GM12878 (cell line): Measurements from ENCODE around the gene LRRC10B. TPM values are rescaled to one million over a fixed set of nuclear protein-coding genes. Genes with fewer than 3 reads are reported as not detected.

ENCODE experiments used
- ATAC-seq: fragments of 200-7000 bp; cut with Tn5 transposase; 3 replicates; pipeline ENCODE4 v1.9.1; 2020; ENCODE audit warnings: mild to moderate bottlenecking, moderate library complexity
- BruUV-seq: library from RNA; stranded (reverse); fragments of 400-500 nt; replicated peaks from 2 replicates; lab custom pipeline; 2021; lab: Mats Ljungman, UMichigan
- CTCF ChIA-PET: fragments of 300-600 bp; sonication (Branson Sonifier 250); formaldehyde crosslinking; extraction: SDS; loops from one replicate; lab custom pipeline; 2021; ENCODE audit warnings: inconsistent platforms; lab: Yijun Ruan, JAX
- POLR2A ChIA-PET: fragments of 350-600 bp; formaldehyde crosslinking; extraction: SDS; loops from one replicate; lab custom pipeline; 2021; ENCODE audit warnings: inconsistent platforms; lab: Charles Lee
- RAD21 ChIA-PET: fragments of 300-600 bp; sonication (Branson Sonifier 250); formaldehyde crosslinking; loops from one replicate; lab custom pipeline; 2023; ENCODE audit warnings: antibody characterized with exemption; ENCODE audit not compliant: unreplicated experiment; lab: Charles Lee
- SMC1A ChIA-PET: fragments of 300-600 bp; sonication (Branson Sonifier 250); formaldehyde crosslinking; loops from one replicate; lab custom pipeline; 2023; ENCODE audit not compliant: unreplicated experiment, uncharacterized antibody; lab: Charles Lee
- DNase-seq: peaks from one replicate; pipeline ENCODE4 v3.0.0-alpha.2; 2011; ENCODE audit warnings: low read depth, low spot score
- FAIRE-seq: peaks from 3 replicates; lab custom pipeline; 2011; peaks lifted over from hg19 to GRCh38; lab: Jason Lieb, UNC
- H2AFZ ChIP-seq: 2 replicates; pipeline ENCODE4 v1.6.0; 2011; ENCODE audit warnings: low read depth, low read length, control low read depth; ENCODE audit not compliant: control insufficient read depth
- H3K27ac ChIP-seq: 2 replicates; pipeline ENCODE4 v1.5.1; 2011; ENCODE audit warnings: control low read depth; ENCODE audit not compliant: control insufficient read depth, insufficient read depth
- H3K27me3 ChIP-seq, 2 experiments: replicated peaks in 1 of 2; 2 replicates each; pipeline versions ENCODE4 v1.6.0 to v1.6.1; 2011; ENCODE audit warnings: low read length in 1 of 2; ENCODE audit not compliant: control insufficient read depth in 2 of 2, insufficient read depth in 2 of 2
- H3K36me3 ChIP-seq, 2 experiments: 2 replicates each; pipeline ENCODE4 v1.5.1; 2011; ENCODE audit warnings: low read length in 1 of 2; ENCODE audit not compliant: control insufficient read depth in 2 of 2, insufficient read depth in 2 of 2
- H3K4me1 ChIP-seq: 2 replicates; pipeline ENCODE4 v1.6.1; 2011; ENCODE audit warnings: mild to moderate bottlenecking, low read length, moderate library complexity, mixed read lengths; ENCODE audit not compliant: control insufficient read depth, insufficient read depth
- H3K4me2 ChIP-seq: 2 replicates; pipeline ENCODE4 v1.6.0; 2011; ENCODE audit warnings: control low read depth; ENCODE audit not compliant: control insufficient read depth, insufficient read depth
- H3K4me3 ChIP-seq: fragments of 200-600 bp; sonication (generic); 2 replicates; pipeline ENCODE4 v1.5.1; 2016
- H3K79me2 ChIP-seq: 2 replicates; pipeline ENCODE4 v1.6.0; 2011; ENCODE audit warnings: low read length; ENCODE audit not compliant: control insufficient read depth, insufficient read depth
- H3K9ac ChIP-seq: 2 replicates; pipeline ENCODE4 v1.8.0; 2011; ENCODE audit warnings: low read length, control low read depth, mixed read lengths; ENCODE audit not compliant: control insufficient read depth, insufficient read depth
- H3K9me3 ChIP-seq: replicated peaks from 3 replicates; pipeline ENCODE4 v1.5.1; 2011; ENCODE audit warnings: mild to moderate bottlenecking, low read length; ENCODE audit not compliant: control insufficient read depth, insufficient read depth
- H4K20me1 ChIP-seq: 2 replicates; pipeline ENCODE4 v1.6.0; 2011; ENCODE audit not compliant: control insufficient read depth, insufficient read depth
- ATF3 ChIP-seq: IDR thresholded peaks from 2 replicates; pipeline ENCODE4 v1.6.1; 2011; ENCODE audit warnings: low read depth, mild to moderate bottlenecking, low read length, moderate library complexity, borderline replicate concordance; ENCODE audit errors: extremely low read depth
- CHD2 ChIP-seq: IDR thresholded peaks from 2 replicates; pipeline ENCODE4 v1.6.1; 2011; ENCODE audit warnings: low read depth, low read length, improper control_type of control experiment, borderline replicate concordance
- CUX1 ChIP-seq: IDR thresholded peaks from 2 replicates; pipeline ENCODE4 v1.6.1; 2012; ENCODE audit warnings: improper control_type of control experiment, low read depth, low read length; ENCODE audit not compliant: insufficient replicate concordance
- E4F1 ChIP-seq: fragments of 450-650 bp; IDR thresholded peaks from 2 replicates; pipeline ENCODE4 v1.6.1; 2018; ENCODE audit warnings: borderline replicate concordance, mild to moderate bottlenecking; ENCODE audit not compliant: partially characterized antibody
- IRF4 ChIP-seq: IDR thresholded peaks from 2 replicates; pipeline ENCODE4 v1.6.1; 2011; ENCODE audit warnings: low read depth, low read length
- JUND ChIP-seq: IDR thresholded peaks from 2 replicates; pipeline ENCODE4 v1.6.1; 2012; ENCODE audit warnings: low read depth, mild to moderate bottlenecking, low read length, improper control_type of control experiment, moderate library complexity
- POLR2AphosphoS2 ChIP-seq: IDR thresholded peaks from 2 replicates; pipeline ENCODE4 v1.6.1; 2011; ENCODE audit warnings: low read depth, mild to moderate bottlenecking, low read length, improper control_type of control experiment, moderate library complexity
- SPI1 ChIP-seq: IDR thresholded peaks from 2 replicates; pipeline ENCODE4 v1.6.1; 2011; ENCODE audit warnings: low read depth, mild to moderate bottlenecking, low read length, moderate library complexity, borderline replicate concordance; ENCODE audit not compliant: insufficient read depth
- TARDBP ChIP-seq: IDR thresholded peaks from 2 replicates; pipeline ENCODE4 v1.6.1; 2016; ENCODE audit warnings: borderline replicate concordance
- YBX1 ChIP-seq: fragments of 450-650 bp; IDR thresholded peaks from 2 replicates; pipeline ENCODE4 v1.6.1; 2016; ENCODE audit warnings: antibody characterized with exemption
- ZBED1 ChIP-seq: IDR thresholded peaks from 2 replicates; pipeline ENCODE4 v1.6.1; 2016; ENCODE audit warnings: borderline replicate concordance
- ZNF384 ChIP-seq: IDR thresholded peaks from 2 replicates; pipeline ENCODE4 v1.6.1; 2012; ENCODE audit warnings: low read depth, mild to moderate bottlenecking, low read length, improper control_type of control experiment, borderline replicate concordance
- ZNF592 ChIP-seq: fragments of 450-650 bp; IDR thresholded peaks from 2 replicates; pipeline ENCODE4 v1.6.1; 2017; ENCODE audit warnings: mild to moderate bottlenecking, moderate library complexity
- WGBS: methylation state at CpG from one replicate; pipeline ENCODE4 v1.1.6; 2016; ENCODE audit warnings: low lambda C conversion rate; ENCODE audit not compliant: insufficient replicate concordance, insufficient coverage; ENCODE audit errors: missing lambda C conversion rate; 5-methylcytosine and 5-hydroxymethylcytosine counted together
- in situ Hi-C: fragments of 300-500 bp; cut with MboI; formaldehyde crosslinking; loops from 9 replicates; pipeline ENCODE4 v1.14.3; 2018; ENCODE audit warnings: mixed read lengths
- intact Hi-C: fragments of 100-400 bp; cut with micrococcal nuclease; formaldehyde crosslinking; loops from one replicate; pipeline ENCODE4 v1.14.2; 2022; ENCODE audit not compliant: unreplicated experiment
- polyA plus RNA-seq, 11 experiments: library from polyadenylated mRNA; depleted of rRNA in 4 of 11; unstranded in 6 of 11; stranded (reverse) in 5 of 11; fragments of >200 nt; fragmentation: Nextera tagmentation in 4 of 11; fragmentation: Illumina TruSeq in 1 of 11; extraction: Ambion mirVana in 4 of 11; extraction: Trizol in 1 of 11; gene quantifications; 1 replicate in 1 of 11; 2 replicates in 10 of 11; pipeline versions ENCODE4 v1.2.1 to v1.2.3, GENCODE V29; 2011 to 2016; ENCODE audit warnings: inconsistent platforms in 2 of 11, missing spikeins in 2 of 11, low read depth in 1 of 11
- total RNA-seq, 4 experiments: library from RNA; depleted of rRNA in 3 of 4; stranded (reverse); fragments of >200 nt in 3 of 4; fragmentation: Illumina TruSeq in 1 of 4; extraction: Trizol in 1 of 4; gene quantifications; 2 replicates each; pipeline versions ENCODE4 v1.2.1 to v1.2.3, GENCODE V29; 2013 to 2021

The LRRC10B gene
- total and polyA plus RNA-seq, 10 of the 15 experiments (the other 5 are each of a cell fraction or from before 2014, with no cell fraction given): not detected

GRCh38 chr11:61538636-61538961 lies 30.1 kb downstream of the LRRC10B start:
- H2AFZ ChIP-seq: no peak overlapping the region
- DNase-seq (no peak), FAIRE-seq (no peak), ATAC-seq (no peak)
- SMC1A ChIA-PET: no interaction called here
- H4K20me1 ChIP-seq: no peaks in the 10 kb centered on the region
- H3K9me3 ChIP-seq: no peaks in the 10 kb centered on the region
- in situ Hi-C loops: no loop called here
- H3K4me3 ChIP-seq: no peak overlapping the region
- H3K4me1 ChIP-seq: no peaks in the 10 kb centered on the region
- no peak overlapping the region for H3K9ac ChIP-seq
- H3K79me2 ChIP-seq: no peaks in the 10 kb centered on the region
- no peaks in the 10 kb centered on the region for H3K36me3 ChIP-seq
- no TSS peak for BruUV-seq
- TF ChIP-seq IRF4 (no peak), ATF3 (no peak), ZBED1 (no peak), CHD2 (no peak), POLR2AphosphoS2 (no peak), ZNF592 (no peak), JUND (no peak), ZNF384 (no peak), E4F1 (no peak), CUX1 (no peak), YBX1 (no peak), TARDBP (no peak), SPI1 (no peak)
- RAD21 ChIA-PET: no interaction called here
- no peaks in the 10 kb centered on the region; a peak in 2 of 4 replicates for H3K27me3 ChIP-seq
- WGBS: 52% methylated on average over 9 of the region's 9 CpGs
- CTCF ChIA-PET: no interaction called here
- intact Hi-C loops: loop anchor here (10.0 kb wide), 1 partner anchor 96 kb away; no protein-coding TSS in a partner anchor
- no peak overlapping the region for H3K4me2 ChIP-seq
- H3K27ac ChIP-seq: no peak overlapping the region
- POLR2A ChIA-PET: no interaction called here
